Measurements from ENCODE around the gene SNX19. TPM values are rescaled to one million over a fixed set of nuclear protein-coding genes. Genes with fewer than 3 reads are reported as not detected.
A peak's percentile ranks its signal among the peaks of the same experiment; 100 is the strongest.
"Not testable (repeated sequence)": the region's sequence is repeated elsewhere in the genome, so short reads cannot be mapped to it uniquely, and the experiment has no call there.

Gene SNX19, protein sequence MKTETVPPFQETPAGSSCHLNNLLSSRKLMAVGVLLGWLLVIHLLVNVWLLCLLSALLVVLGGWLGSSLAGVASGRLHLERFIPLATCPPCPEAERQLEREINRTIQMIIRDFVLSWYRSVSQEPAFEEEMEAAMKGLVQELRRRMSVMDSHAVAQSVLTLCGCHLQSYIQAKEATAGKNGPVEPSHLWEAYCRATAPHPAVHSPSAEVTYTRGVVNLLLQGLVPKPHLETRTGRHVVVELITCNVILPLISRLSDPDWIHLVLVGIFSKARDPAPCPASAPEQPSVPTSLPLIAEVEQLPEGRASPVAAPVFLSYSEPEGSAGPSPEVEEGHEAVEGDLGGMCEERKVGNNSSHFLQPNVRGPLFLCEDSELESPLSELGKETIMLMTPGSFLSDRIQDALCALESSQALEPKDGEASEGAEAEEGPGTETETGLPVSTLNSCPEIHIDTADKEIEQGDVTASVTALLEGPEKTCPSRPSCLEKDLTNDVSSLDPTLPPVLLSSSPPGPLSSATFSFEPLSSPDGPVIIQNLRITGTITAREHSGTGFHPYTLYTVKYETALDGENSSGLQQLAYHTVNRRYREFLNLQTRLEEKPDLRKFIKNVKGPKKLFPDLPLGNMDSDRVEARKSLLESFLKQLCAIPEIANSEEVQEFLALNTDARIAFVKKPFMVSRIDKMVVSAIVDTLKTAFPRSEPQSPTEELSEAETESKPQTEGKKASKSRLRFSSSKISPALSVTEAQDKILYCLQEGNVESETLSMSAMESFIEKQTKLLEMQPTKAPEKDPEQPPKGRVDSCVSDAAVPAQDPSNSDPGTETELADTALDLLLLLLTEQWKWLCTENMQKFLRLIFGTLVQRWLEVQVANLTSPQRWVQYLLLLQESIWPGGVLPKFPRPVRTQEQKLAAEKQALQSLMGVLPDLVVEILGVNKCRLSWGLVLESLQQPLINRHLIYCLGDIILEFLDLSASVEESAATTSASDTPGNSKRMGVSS
- 42.1 and 48.7 TPM in 2 replicates for total RNA-seq

DNA sequence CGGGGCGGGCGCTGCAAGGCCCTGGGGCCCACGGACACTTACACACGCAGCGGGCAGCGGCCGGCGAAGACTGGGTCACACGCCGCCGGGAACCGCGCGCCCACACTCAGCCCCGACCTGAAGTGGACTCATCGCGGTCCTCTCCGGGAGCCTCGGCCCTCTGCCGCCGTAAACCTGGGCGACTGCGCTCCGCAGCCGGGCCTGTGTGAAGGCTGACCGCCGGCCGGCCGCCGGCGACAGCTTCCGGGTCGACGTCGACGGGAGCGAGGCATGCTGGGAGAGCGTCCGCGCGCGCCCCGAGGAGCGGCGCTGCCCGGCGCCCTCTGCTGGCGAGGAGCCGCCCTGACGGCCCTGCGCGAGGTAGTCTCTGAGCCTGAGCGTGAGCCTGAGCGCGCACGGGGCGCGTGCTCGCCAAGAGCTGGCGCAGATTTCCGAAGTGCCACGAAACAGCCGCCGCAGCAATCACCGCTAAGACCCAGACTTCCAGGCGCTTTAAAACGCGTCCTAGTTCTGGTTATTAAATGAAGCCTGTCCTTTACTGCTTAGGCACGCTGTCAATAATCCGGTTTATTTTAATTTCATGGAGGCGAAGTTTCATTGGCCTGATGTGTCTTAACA, at the start of gene SNX19:
Gene SNX19 (minus strand): TSS at position 242 of the 618 bp plus-strand sequence. CDS start 540 bp downstream, outside the sequence.
- H3K27ac Mint-ChIP-seq, result peak within 1 kb of the TSS; percentile 63
- no peaks in the 10 kb centered on the region for H3K9me3 Mint-ChIP-seq
- intact Hi-C loops (cut with micrococcal nuclease), result loop anchor here (1.0 to 2.0 kb wide), 4 partner anchors 22 to 1021 kb away; partner anchors contain the start of genes NFRKB and ZBTB44
- peaks cover 34% of the 10 kb centered on the region for H3K36me3 Mint-ChIP-seq (ENCODE audit: low read depth)
- peak; percentile 89 for DNase-seq (ENCODE audit: low spot score)
- peak within 1 kb of the TSS; percentile 81 for H3K4me3 Mint-ChIP-seq (ENCODE audit: low read depth)
- peaks cover 32% of the 10 kb centered on the region for H3K4me1 Mint-ChIP-seq (ENCODE audit: low read depth)
- H3K27me3 Mint-ChIP-seq (ENCODE audit: low read depth), result peaks cover 9% of the 10 kb centered on the region

DNA sequence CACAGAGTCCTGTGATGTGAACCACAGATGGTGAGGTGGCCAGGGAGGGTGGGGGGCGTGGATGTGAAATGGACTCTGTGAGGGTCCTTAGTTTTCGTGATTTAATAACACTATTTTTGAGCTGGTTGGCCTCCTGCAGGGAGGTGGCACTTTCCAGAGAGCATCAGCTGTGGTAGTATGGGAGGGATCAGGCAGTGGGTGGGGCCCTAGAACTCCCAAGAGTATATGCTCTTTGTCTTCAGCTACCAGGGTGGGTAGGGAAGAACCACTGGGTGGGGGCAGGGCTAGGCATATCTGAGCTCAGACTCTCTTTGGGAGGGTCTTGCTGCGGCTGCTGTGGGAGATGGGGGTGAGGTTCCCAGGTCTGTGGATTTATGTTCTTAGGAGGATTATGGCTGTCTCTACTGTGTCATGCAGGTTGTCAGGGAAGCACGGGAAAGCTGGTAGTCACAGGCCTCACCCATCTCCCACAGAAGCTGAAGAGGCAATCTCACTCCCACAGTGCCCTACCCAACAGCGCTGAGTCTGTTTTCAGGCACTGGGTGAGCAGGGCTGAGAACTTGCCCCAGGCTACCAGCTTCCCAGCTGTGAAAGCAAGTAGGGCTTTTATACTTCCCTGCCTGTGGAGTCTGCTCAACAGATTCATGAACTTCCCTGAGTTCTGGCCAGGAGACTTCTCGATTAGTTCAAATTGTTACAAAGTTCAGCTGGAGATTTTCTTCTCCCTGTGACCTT, 47.9 kb upstream of the SNX19 start:
- H3K27me3 Mint-ChIP-seq (ENCODE audit: low read depth), result no peaks in the 10 kb centered on the region

DNA sequence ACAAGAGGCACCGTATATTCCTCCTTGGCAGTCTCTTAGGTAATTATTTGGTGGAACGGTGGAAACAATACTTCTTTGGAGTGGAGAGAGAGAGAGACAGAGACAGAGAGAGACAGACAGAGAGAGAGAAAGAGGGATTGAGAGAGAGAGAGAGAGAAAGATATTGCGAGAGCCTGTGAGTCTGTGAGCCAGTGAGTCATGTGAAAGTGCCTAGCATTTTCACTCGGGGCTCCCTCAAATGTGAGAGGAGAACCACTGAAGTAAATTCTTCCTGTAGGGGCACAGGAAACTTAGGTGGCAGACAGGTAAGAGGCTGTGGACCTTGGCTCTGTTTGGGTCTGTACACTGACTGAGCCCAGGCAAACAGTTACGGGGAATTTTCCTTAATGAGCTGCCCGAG, 31.6 kb upstream of the SNX19 start:
- intact Hi-C loops (cut with micrococcal nuclease), result no loop called here
- Mint-ChIP-seq H3K4me3 (ENCODE audit: low read depth) (no peak overlapping the region), H3K9me3 (no peaks in the 10 kb centered on the region), H3K4me1 (ENCODE audit: low read depth) (peaks cover 6% of the 10 kb centered on the region), H3K27me3 (ENCODE audit: low read depth) (no peaks in the 10 kb centered on the region), H3K36me3 (ENCODE audit: low read depth) (no peaks in the 10 kb centered on the region), H3K27ac (no peak overlapping the region)
- DNase-seq (ENCODE audit: low spot score), result no peak

More for the DNA sequence above, 47.9 kb upstream of the SNX19 start:
- H3K9me3 Mint-ChIP-seq, result no peaks in the 10 kb centered on the region
- no peak overlapping the region for H3K4me3 Mint-ChIP-seq (ENCODE audit: low read depth)
- H3K27ac Mint-ChIP-seq, result no peak overlapping the region
- no peaks in the 10 kb centered on the region for H3K36me3 Mint-ChIP-seq (ENCODE audit: low read depth)
- intact Hi-C loops (cut with micrococcal nuclease), result no loop called here
- no peaks in the 10 kb centered on the region for H3K4me1 Mint-ChIP-seq (ENCODE audit: low read depth)
- no peak for DNase-seq (ENCODE audit: low spot score)

DNA sequence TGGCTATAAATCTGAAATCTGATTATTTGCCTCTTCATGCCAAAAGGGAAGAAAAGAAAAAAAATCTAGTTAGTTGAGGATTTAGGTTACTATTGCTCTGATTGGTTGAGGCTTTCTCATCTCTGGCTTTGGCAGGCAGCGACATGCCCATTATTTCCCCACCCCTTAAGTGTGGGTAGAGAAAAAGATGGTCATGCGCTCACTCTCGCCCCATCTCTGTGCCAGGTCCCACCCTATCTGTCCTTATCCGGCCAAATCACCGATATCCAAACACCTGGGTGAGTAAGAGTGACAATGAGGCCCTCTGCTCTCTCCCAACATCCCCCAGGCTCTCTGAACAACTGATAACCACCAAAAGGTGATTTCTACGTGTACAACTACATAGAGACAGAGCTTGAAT, 31.2 kb upstream of the SNX19 start:
- peaks cover 6% of the 10 kb centered on the region for H3K4me1 Mint-ChIP-seq (ENCODE audit: low read depth)
- H3K27ac Mint-ChIP-seq, result no peak overlapping the region
- no peaks in the 10 kb centered on the region for H3K27me3 Mint-ChIP-seq (ENCODE audit: low read depth)
- intact Hi-C loops (cut with micrococcal nuclease), result no loop called here
- no peaks in the 10 kb centered on the region for H3K36me3 Mint-ChIP-seq (ENCODE audit: low read depth)
- no peak overlapping the region for H3K4me3 Mint-ChIP-seq (ENCODE audit: low read depth)
- H3K9me3 Mint-ChIP-seq, result no peaks in the 10 kb centered on the region
- DNase-seq (ENCODE audit: low spot score), result no peak

DNA sequence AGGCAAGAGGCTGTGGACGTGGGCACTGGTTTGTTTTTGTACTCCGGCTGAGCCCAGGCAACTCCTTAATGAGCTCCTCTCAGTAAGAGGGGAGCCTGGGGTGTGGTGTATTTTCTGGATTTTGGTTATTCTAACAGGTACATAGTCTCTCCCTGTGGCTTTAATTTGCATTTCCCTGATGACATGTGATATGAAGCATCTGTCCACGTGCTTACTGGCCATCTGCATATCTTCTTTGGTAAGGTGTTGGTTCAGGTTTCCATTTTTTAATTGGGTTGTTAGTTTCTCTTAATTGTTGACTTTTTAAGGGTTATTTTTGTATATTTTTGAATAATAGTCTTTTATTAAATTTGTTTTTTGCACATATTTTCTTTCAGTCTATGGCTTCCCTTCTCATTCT, 30.8 kb upstream of the SNX19 start:
- H3K9me3 Mint-ChIP-seq, result no peaks in the 10 kb centered on the region
- intact Hi-C loops (cut with micrococcal nuclease), result no loop called here
- H3K4me3 Mint-ChIP-seq (ENCODE audit: low read depth), result no peak overlapping the region
- no peak for DNase-seq (ENCODE audit: low spot score)
- no peaks in the 10 kb centered on the region for H3K27me3 Mint-ChIP-seq (ENCODE audit: low read depth)
- H3K4me1 Mint-ChIP-seq (ENCODE audit: low read depth), result peaks cover 6% of the 10 kb centered on the region
- H3K27ac Mint-ChIP-seq, result no peak overlapping the region
- H3K36me3 Mint-ChIP-seq (ENCODE audit: low read depth), result no peaks in the 10 kb centered on the region

DNA sequence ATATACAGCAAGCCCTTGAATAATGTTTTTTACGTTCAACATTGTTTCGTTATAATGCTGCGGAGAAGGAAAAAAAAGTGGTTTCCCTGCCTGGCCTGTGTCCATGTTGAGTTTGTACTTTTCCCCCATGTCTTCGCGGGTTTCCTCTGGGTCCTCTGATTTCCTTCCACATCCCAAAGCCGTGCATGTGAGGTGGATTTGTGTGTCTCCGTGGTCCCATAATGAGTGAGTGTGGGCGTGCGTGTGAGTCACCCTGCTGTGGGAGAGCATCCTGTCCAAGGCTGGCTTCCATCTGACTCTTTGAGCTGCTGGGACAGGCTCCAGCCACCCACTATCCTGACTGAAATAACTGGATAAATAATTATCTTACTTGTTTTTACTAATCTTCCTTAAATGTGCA, 29.6 kb upstream of the SNX19 start:
- Mint-ChIP-seq H3K4me1 (ENCODE audit: low read depth) (peaks cover 6% of the 10 kb centered on the region), H3K27ac (no peak overlapping the region), H3K4me3 (ENCODE audit: low read depth) (no peak overlapping the region), H3K9me3 (no peaks in the 10 kb centered on the region), H3K36me3 (ENCODE audit: low read depth) (no peaks in the 10 kb centered on the region), H3K27me3 (ENCODE audit: low read depth) (no peaks in the 10 kb centered on the region)
- DNase-seq (ENCODE audit: low spot score), result no peak
- intact Hi-C loops (cut with micrococcal nuclease), result no loop called here

DNA sequence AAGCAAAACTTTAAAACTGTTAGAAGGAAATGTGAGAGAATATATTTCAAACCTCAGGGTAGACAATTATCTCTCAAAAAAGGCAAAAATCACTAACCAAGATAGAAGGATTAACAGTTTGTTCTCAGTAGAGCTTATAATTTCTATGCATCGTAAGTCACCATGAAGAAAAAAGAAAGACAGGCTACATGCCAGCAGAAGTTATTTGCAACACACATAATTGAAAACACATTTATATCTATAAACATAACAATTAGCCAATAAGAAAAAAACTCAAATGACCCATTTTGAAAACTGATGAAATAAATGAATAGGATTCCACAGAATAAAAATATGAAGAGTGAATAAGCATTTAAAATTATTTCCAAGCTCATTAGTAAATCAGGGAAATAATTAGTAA, 24.4 kb upstream of the SNX19 start:
- no peak overlapping the region for H3K4me3 Mint-ChIP-seq (ENCODE audit: low read depth)
- H3K9me3 Mint-ChIP-seq, result no peaks in the 10 kb centered on the region
- intact Hi-C loops (cut with micrococcal nuclease), result no loop called here
- H3K27me3 Mint-ChIP-seq (ENCODE audit: low read depth), result no peaks in the 10 kb centered on the region
- H3K4me1 Mint-ChIP-seq (ENCODE audit: low read depth), result no peaks in the 10 kb centered on the region
- H3K27ac Mint-ChIP-seq, result no peak overlapping the region
- H3K36me3 Mint-ChIP-seq (ENCODE audit: low read depth), result no peaks in the 10 kb centered on the region
- no peak for DNase-seq (ENCODE audit: low spot score)

DNA sequence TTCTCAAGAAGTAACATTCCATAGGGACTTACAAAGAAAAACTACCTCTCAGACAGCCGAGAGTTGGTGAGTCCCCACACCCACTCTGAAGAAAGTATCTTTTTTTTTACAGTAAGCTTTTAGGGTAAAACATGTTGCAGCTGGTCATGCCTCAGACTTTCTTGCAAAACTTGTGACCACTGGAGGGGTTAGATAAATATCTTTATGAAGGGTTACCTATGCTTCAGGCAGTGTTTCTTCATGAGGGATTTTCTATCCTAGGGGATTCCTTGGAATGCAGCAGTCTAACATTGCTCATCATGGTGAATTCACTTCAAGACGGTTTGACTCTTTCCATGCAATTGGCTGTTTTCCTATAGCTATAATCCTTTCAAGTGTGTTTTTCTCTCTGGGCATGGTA, 20.8 kb upstream of the SNX19 start:
- Mint-ChIP-seq H3K36me3 (ENCODE audit: low read depth) (no peaks in the 10 kb centered on the region), H3K4me3 (ENCODE audit: low read depth) (no peak overlapping the region), H3K9me3 (no peaks in the 10 kb centered on the region), H3K27me3 (ENCODE audit: low read depth) (no peaks in the 10 kb centered on the region), H3K27ac (no peak overlapping the region), H3K4me1 (ENCODE audit: low read depth) (no peaks in the 10 kb centered on the region)
- intact Hi-C loops (cut with micrococcal nuclease), result no loop called here
- no peak for DNase-seq (ENCODE audit: low spot score)

DNA sequence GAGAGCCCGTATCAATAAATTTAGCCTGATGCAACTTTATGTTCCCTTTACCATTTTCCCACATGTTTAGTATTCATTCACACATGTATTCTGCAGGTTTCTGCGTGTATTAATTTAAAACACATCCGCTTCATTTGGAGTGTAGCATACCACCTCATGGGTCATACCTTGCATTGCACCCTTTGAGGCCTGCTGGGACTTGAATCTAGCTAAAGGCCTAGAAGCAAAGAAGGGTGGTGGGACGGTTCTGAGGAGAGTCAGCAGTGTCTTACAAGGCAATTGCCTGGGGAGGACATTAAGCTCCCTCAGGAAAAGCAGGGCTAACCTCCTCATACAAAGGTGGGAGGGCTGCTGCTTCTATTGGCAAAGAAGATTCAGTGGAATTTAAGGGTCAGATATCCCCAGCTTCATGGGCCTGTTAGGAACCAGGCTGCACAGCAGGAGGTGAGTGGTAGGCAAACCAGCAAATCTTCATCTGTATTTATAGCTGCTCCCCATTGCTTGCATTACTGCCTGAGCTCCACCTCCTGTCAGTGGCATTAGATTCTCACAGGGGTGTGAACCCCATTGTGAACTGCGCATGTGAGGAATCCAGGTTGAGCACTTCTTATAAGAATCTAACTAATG, 15.9 kb upstream of the SNX19 start:
- Mint-ChIP-seq H3K4me3 (ENCODE audit: low read depth) (no peak overlapping the region), H3K27me3 (ENCODE audit: low read depth) (no peaks in the 10 kb centered on the region), H3K27ac (no peak overlapping the region), H3K9me3 (no peaks in the 10 kb centered on the region), H3K4me1 (ENCODE audit: low read depth) (no peaks in the 10 kb centered on the region), H3K36me3 (ENCODE audit: low read depth) (no peaks in the 10 kb centered on the region)
- intact Hi-C loops (cut with micrococcal nuclease), result no loop called here
- no peak for DNase-seq (ENCODE audit: low spot score)

DNA sequence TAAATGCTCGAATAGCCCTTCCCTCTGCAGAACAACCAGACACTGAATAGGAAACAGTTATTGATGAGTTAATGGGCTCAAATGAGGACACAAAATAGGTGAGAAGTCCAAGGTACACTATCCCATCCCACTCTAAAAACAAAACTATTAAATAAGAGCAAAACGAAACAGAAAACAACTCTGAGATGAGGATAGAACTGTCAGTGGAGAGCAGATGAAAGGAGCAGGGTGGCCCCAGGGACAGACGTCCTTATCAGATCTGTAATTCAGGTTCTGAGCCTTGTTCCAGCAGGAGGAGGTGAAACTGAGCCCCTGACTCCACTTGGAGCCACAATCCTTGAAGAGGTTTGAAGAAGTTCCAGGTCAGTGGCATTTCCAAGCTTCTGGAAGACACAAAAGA, 8.5 kb upstream of the SNX19 start:
- H3K27ac Mint-ChIP-seq, result no peak overlapping the region
- peaks cover 14% of the 10 kb centered on the region for H3K27me3 Mint-ChIP-seq (ENCODE audit: low read depth)
- H3K4me1 Mint-ChIP-seq (ENCODE audit: low read depth), result peaks cover 6% of the 10 kb centered on the region
- no peaks in the 10 kb centered on the region for H3K9me3 Mint-ChIP-seq
- no peak overlapping the region for H3K4me3 Mint-ChIP-seq (ENCODE audit: low read depth)
- intact Hi-C loops (cut with micrococcal nuclease), result loop anchor here (5.0 kb wide), 1 partner anchor 748 kb away; no protein-coding TSS in a partner anchor
- no peak for DNase-seq (ENCODE audit: low spot score)
- no peaks in the 10 kb centered on the region for H3K36me3 Mint-ChIP-seq (ENCODE audit: low read depth)

DNA sequence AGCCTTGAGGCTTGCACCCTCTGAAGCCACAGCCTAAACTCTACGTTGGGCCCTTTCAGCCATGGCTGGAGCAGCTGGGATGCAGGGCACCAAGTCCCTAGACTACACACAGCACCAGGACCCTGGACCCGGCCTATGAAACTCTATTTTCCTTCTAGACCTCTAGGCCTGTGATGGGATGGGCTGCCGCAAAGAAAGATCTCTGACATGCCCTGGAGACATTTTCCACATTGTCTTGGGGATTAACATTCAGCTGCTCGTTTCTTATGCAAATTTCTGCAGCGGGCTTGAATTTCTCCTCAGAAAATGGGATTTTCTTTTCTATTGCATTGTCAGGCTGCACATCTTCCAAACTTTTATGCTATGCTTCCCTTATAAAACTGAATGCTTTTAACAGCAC, 4.3 kb upstream of the SNX19 start:
- intact Hi-C loops (cut with micrococcal nuclease), result loop anchor here (5.0 kb wide), 1 partner anchor 752 kb away; no protein-coding TSS in a partner anchor
- not testable (repeated sequence) for H3K36me3 Mint-ChIP-seq (ENCODE audit: low read depth); DNase-seq (ENCODE audit: low spot score); H3K9me3 Mint-ChIP-seq; H3K27ac Mint-ChIP-seq; H3K4me3 Mint-ChIP-seq (ENCODE audit: low read depth)
- H3K4me1 Mint-ChIP-seq (ENCODE audit: low read depth), result peaks cover 13% of the 10 kb centered on the region
- peaks cover 18% of the 10 kb centered on the region for H3K27me3 Mint-ChIP-seq (ENCODE audit: low read depth)

DNA sequence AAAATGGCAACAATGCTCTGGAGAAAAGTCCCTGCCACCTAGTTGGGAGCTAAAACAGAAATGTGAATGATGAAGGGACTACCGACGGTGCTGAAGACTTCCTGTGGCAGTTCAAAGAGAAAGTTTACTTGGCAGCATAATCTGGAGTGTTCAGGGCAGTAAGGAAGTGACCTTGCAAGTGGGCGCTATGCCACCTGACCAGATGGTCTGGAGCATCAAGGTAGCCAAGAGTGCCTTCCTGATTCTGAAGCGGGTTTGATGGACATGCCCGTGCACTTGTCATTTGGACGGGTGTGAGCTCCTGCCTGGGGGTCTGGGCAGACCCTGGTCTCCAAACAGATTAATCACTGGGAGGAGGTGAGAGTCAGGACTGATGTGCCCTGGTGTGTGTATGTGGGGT, 1.8 kb upstream of the SNX19 start:
- Mint-ChIP-seq H3K9me3 (no peaks in the 10 kb centered on the region), H3K4me3 (ENCODE audit: low read depth) (no peak overlapping the region), H3K27me3 (ENCODE audit: low read depth) (peaks cover 13% of the 10 kb centered on the region), H3K27ac (no peak overlapping the region), H3K4me1 (ENCODE audit: low read depth) (peaks cover 26% of the 10 kb centered on the region), H3K36me3 (ENCODE audit: low read depth) (peaks cover 19% of the 10 kb centered on the region)
- DNase-seq (ENCODE audit: low spot score), result no peak
- intact Hi-C loops (cut with micrococcal nuclease), result no loop called here

All from activated T-helper 2 cell treated with anti-CD3 and anti-CD28 coated beads, Interferon-gamma antibody, Interleukin-2, Interleukin-4, amounts not matched to agents 10 μg/mL and 5 μg/mL and 100 μg/mL, durations not matched to agents 14 hours and 24 hours and 36 hours (primary cell).